Stimulated activated CD4-positive, alpha-beta T cell treated with anti-CD3 and anti-CD28 coated beads, Interleukin-12 subunit alpha, Interleukin-12 subunit beta, amount 100 ng/mL, for 24 hours (primary cell): ENCODE results near the gene AFAP1.

ENCODE experiments used
- DNase-seq, 2 experiments: peaks; one replicate each; pipeline ENCODE4 v3.0.0-alpha.2; 2020; ENCODE audit warnings: low read depth in 2 of 2

Gene AFAP1

DNA sequence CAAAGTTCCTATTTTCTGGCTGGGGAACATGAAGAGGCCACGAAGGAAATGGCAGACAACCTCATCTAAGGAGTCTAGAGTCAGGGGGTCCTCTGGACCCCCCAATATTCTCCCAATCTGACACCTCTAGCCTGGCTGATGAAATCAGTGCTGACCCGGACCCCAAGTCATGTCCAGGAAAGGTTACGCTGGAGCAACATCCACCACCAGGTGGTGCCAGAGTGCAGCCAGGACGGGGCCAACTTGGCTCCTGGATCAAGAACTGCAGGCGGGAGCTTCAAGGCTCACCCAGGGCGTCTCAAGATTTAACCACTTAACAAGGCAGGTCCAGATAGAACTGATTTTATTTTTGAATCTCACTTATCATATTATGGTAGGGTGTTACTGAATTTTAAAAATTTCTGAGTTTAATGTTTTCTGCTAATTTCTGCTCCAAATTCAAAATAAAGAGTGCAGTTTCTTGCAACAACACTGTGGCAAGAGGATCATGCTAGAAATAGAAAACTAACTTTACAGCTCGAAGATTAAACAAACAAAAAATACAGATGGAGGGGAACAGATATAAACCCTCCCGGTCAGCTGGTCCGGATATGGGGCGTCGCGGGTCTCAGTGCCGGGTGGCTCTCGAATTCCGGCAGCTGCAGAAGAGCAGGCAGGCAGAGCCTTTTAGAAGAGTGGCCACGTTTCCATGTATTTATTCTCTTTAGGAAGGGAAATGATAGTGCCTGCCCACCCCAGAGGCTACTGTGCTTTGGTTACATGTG lies 135.5 kb downstream of the AFAP1 start:
- peak; percentile 65 to 87 for DNase-seq

DNA sequence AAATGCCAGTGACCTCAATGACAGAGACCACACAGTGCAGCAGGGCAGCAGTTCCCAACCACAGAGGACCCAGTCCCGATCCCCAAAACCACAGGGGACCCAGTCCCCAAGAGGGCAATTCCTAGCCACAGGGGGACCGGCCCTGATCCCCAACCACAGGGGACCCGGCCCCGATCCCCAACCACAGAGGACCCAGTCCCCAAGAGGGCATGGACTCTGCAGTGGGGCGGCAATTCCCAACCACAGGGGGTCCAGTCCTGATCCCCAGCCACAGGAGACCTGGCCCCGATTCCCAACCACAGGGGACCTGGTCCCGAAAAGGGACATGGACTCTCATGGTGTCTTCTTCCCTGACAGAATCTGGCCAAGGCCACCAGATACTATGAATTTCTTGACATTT lies 136.3 kb downstream of the AFAP1 start:
- no peak for DNase-seq

DNA sequence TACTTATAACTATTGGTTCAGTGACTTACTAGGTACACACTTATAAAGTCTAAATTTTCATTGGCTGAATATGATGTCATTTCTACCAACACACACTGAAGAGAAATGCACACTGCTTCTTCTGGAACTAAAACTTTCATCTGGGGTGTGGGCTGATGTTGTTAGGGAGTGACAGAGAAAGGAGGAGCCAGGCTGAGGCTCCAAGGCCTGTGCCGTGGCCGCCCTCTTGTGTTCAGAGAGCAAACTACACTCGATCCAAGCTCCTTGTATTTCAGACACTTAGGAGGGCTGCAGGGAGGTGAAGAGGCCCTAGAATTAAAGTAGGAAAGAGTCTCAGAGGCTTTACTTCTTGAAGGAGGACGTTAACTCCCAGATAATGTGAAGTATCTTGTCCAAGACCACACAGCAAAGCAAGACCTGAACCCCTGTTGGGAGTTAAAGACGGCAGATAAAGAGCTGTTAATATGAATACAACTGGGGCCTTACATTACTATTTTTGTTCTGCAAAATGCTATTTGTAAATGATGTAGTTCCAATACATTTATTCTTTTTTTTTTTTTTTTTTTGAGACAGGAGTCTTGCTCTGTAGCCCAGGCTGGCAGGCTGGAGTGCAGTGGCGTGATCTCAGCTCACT lies 137.5 kb downstream of the AFAP1 start:
- DNase-seq = peak; percentile 63 to 85

DNA sequence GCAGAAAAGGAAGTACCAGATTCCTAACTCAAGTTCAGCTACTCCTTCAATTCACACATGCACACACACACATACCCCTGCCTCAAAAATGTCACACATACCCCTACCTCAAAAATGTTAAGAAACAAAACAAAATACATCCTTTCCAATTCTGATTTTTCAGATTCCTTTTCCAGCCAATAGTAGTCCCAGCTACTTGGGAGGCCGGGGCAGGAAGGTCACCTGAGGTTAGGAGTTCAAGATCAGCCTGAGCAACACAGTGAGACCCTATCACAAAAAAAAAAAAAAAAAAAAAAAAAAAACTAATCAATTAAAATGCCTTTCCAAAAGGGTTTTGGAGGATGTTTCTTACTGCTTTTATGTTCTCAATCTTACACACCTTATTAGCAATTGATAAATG lies 138.0 kb downstream of the AFAP1 start:
- DNase-seq = no peak

DNA sequence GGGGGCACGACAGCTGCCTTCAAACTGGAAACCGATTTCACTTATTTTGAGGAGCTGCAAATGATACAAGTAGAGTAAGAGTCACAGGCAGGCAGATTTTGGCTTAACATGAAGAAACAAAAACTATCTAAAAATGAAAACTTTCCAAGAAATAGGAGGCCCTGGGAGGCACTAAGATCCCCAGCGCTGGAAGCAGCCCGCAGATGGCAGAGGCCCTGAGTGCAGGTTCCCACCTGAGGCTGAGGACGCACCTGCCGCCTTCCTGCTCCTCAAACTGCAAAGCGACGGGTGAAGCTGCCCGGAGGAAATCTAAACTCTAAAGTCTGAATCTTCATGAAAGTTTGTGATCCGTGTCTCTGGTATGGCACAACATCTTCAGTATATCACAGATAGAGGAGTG lies 138.7 kb downstream of the AFAP1 start:
- no peak for DNase-seq

DNA sequence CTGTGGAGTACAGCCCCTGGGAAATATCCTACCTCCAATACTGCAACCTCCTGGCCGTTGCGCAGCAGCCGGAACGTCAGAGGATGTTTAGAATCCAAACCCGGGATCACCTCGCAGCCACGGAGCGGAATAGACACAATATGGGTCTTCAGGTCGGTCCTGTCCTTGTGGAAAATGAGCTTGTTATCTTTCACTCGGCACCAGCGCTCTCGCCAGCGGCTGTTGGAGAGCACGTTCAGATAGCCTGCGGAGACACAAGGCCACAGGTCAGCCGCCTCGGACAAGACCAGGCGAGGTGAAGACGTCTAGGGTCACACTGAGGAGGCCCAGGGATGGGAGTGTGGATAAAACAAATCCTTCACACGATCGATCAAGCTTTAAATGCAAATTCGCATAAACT lies 139.3 kb downstream of the AFAP1 start:
- DNase-seq = no peak

DNA sequence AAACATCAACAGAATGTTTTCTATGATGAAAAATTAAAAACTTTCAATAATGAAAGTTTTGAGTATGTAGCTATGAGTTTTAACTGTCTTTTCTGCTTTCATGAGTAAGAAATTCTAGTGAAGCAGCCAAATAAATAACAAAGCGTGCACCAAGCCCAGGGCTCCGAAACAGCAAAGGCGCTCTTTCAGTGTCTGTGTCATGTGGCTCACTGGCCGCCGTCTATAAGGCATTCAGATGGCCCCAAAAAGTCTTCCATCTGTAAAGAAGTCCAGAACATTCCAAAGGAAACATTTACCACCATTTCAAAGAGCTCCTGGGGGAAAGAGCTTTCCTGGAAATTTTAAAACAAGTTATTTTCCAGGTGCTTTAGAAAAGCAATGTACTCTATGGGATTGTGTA lies 139.9 kb downstream of the AFAP1 start:
- no peak for DNase-seq

DNA sequence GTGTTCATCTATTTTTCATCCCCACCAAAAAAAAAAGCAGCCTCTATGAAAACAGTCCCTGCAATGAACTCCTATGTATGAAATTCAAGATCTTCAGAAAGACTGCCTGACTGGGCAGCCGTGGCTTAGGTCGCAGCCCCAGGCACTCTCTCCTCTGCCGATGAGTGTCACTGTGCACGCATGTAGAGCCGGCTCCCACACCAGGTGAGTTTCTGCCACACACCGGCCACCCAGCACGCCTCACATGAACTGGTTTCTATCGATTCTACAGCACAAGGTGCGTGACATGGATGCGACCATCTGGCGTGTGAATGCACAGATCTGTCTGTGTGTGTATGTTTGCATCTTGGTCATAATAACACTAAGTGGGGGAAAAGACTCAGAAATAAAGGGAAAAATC lies 140.4 kb downstream of the AFAP1 start:
- DNase-seq = no peak

DNA sequence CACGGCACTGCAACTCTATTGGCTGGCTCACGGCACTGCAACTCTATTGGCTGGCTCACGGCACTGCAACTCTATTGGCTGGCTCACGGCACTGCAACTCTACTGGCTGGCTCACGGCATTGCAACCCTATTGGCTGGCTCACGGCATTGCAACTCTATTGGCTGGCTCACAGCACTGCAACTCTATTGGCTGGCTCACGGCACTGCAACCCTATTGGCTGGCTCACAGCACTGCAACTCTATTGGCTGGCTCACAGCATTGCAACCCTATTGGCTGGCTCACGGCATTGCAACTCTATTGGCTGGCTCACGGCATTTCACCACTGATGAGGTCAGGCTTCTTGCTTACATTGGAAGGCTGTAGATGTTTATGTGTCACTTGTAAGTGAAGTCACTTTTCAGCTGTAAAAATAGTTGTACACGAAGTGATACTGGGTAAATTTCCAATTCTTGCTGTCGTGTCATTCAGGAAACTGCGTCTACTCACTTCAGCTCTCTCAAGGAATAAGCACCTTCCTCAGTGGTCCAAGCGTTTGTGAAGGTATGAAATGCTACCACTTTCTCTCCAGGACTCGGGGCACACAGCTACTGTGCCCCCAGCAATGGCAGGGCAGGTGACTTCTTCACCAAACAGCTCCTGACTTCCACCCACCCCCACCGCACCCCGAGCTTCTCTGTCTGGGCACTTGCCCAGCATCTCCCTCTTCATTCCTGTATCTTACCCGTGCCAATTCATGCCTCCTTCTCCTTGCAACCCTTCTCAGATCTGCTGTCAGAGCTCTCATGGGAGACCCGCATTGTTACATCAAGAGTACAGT lies 141.3 kb downstream of the AFAP1 start:
- no peak for DNase-seq

DNA sequence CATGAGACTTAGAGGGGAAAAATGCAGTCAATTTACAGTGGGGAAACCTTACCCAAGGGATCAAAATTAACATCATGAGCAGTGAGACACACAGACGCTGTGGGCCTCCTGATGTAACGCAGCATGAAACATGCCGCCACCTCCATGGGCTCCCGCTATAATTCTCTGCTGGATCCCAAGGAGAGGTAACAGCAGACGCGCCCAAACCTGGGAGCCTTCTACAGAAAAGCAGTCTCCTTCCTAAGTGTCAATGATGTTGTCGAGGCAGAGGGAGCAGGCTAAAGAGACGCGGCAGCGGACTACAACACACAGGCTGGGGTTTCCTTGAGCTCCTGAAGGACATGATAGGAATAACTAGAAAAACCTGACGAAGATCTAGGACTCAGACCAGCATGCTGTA lies 142.3 kb downstream of the AFAP1 start:
- no peak for DNase-seq

DNA sequence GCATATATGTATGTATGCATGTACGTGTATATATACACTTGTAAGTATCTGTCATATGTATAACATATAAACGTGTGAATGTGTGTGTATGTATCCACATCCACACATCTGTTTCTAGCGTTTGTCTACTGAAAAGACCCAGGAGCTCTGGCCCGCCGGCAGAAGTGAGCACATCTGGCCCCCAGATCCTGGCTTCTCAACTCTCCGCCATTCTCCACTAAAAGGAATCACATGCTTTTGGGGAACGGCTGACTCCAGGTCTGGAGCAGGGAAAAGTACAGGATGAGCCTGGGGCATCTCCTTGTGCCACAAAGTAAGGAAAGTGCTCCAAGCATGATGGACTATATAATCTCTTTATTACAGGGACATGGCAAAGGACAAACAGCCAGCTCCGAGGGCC lies 143.7 kb downstream of the AFAP1 start:
- DNase-seq = no peak

DNA sequence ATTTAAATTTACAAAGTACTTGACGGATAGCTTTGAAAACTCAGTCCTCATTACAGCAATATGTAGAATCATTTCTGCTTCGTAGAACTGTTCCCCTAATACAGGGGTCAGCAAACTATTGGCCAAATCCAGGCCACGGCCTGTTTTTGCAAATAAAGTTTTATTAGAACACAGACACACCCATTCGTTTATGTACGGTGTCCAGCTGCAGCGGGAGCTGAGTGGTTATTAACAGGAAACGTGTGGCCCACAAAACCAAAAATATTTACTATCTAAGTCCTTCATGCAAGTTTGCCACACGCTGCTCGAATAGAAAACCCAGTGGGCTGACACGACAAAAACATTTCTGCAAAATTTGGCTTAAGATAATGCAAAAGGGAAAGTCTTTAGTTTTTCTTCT lies 146.5 kb downstream of the AFAP1 start:
- DNase-seq = no peak

DNA sequence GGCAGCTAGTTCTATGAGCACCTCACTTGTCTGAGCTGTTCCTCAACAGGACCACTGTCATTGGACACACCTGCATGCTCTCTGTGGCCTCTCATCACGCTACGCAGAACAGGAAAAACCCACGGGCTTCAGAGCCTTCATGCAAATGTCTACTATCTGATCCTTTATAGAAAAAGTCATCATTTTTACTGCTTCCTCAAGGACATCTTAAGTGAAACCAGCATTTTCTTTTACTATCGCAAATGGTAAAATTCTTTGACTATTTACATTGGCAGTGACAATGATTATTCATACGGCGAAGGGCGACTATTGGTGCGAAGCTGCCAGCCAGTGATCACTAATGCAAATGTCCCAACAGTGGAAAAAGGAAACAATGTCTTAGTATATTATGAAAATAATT lies 147.0 kb downstream of the AFAP1 start:
- DNase-seq = no peak

DNA sequence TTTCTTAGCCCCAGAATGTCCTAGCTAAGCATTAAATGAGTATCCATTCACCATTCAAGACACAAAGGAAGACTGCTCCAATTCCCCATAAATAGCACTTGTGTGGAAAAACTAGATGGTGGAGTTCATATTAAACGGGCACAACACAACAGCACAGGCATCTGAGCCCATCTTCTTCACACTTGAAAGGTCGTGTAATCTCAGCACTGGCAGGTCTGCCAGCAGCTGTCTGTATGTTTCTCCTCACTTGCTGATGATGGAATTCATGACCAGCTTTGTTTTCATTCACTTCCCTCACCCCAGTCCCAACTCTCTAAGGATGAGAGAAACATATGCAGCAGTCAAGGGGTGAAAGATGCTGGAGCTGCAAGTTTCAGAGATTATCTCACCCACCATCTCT lies 148.7 kb downstream of the AFAP1 start:
- DNase-seq = no peak

DNA sequence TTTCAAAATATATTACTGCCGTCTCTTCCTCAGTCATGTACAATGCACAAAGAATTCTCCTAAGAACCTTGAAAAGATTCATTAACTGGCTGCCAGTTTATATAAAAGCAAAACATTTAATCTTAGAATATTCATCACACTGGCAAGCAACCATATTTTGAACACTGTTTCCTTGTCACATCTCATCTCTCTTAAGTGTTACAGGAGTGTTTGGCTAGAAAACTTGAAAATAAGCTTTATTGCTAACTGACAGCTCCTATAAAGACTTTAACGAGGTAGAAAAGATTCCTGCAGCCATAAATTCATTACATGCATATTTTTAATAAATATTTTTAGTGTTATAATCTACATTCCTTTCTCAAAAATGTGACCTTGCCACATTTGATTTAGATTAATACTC lies 149.6 kb downstream of the AFAP1 start:
- no peak for DNase-seq

DNA sequence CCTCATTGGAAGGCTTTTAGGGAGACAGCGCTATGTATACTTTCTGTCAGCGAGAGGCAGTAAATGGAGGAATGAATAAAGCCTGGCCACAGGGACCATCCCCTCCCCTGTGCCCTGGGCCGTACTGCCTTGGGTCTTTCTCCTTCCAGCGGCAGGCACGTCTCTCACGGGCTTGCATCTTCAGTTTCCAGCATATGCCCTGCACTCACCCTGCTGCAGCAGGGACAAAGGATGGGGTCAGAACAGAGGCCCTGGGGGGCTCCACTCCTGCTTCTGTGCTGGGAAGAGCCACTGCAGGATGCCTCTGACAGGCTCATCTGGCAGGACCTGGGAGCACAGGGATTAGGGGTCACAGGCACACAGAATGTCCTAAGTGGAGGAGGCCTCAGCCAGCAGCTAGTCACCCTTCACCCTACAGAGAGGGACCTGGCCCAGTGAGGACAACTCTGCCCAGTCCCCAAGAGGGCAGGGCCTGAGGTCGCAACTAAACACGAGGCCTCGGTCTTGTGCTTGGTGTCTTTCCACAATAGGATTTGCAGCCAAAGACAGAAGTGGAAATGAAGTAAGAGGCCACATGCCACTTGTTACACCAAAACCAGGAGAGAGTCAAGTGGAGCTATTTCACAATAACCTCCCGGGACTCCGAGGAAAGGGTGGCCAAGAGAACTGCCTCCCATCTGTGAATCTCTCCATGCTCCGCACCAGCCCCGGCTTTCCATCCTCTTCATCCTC lies 150.8 kb downstream of the AFAP1 start:
- DNase-seq = no peak

DNA sequence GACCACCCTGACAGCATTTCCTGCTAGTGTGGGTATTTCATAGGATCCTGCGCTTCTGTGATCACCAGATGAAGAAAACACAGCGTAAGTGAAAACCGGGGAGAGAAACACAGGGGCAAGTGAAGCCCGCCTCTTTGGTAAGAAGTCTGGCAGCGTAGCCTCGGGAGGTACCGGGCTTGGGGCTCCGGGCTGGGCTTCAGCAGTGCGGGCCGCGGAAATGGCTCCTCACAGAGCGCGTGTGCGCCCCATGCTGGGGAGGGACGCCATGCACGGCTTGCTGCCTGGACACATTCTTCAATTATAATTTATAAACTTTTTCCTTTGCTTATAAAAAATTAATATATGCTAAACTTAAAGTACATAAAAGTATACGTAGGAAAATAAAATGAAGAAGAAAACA lies 151.5 kb downstream of the AFAP1 start:
- no peak for DNase-seq

DNA sequence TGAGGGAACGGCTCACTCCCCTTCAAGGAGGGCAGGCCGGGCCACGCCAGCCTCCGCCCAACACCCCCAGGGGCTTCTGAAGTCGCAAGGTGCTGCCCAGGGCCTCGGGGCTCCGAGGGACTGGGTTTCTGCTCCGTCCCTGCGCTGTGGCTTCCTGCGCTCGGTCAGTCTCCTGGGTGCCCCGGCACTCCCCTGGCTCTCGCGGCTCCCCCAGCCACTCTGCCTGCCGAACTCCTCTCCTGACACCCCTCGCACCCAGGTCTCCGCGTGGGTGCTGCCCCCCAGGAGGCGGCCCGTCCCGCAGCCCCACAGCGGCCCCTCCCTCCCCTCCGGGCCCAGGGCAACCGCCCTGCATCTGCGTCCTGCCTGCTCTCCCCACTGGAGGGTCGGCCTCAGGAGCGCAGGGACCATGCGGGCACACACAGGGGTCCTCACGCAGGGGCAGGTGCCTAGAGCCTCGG lies 151.9 kb downstream of the AFAP1 start:
- DNase-seq = no peak

DNA sequence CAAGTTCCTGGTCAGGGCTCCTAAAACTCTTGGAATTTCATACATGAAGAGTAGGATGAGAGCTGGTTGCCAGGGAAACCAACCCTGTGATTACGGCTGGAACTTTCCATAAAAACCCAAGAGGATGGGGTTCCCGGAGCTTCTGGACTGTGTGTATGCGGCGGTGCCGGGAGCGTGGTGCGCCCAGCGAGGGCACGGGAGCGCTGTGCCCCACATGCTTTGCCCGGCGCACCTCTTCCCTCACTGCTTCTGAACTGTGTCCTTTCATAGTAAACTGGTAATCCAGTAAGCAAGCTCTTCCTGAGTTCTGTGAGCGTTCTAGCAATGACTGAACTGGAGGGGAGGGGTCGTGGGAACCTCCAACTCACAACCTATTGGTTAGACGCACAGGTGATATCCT lies 152.6 kb downstream of the AFAP1 start:
- DNase-seq = no peak

DNA sequence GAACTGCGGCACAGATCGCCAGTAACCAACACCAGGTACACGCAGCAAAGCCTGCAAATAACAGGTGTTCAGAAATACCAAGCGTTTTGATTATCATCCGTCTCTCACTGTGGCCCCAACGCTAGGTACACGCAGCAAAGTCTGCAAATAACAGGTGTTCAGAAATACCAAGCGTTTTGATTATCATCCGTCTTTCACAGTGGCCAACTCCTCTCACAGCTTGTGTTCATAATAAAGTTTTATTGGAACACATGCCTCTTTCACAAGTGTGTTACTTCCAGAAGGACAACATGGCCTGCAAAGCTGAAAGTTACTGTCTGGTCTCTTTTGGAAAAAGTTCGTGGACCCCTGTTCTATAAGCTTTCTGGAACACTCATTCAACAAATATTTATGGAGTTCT lies 153.1 kb downstream of the AFAP1 start:
- DNase-seq = no peak

DNA sequence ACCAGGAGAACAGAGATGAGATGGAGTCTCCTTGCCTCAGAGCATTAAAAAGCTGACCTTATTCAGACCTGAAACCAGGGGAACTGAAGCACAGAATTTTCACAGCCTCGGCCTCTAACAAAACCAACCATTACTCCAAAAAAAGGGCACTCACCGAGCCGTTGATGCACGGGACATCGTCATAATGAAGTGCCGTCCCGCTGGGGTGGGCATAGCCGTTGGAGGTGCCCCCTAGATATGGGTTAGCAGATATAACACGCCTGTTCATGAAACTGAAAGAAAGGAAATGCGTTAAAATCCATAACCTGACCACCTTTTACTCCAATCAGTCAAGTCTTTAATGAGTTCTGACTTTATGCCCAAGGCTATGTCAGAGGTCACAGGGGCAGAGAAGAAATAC lies 153.6 kb downstream of the AFAP1 start:
- no peak for DNase-seq

DNA sequence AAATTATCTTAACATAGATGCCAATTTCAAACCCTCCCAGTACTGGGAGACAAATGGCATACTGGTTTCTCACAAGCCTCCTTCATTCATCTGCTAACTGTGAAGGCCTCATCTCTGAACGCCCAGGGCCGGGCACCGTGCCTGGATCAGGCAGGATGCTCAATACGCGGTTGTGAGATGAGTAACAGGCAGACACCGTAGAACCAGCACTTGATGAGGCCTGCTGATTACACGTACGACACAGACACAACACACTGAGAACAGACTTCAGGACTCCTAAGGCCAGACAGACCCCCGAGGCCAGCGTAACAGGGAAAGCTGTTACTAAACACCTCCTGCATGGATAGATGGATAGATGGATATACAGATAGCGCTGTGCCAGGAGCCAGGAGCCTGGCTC lies 154.6 kb downstream of the AFAP1 start:
- peak in 1 of 2 experiments; percentile 10 for DNase-seq
